K562 (cell line): ENCODE data around the gene CRYBB1. TPM values are rescaled to one million over a fixed set of nuclear protein-coding genes. Genes with fewer than 3 reads are reported as not detected.

Experiments
- ATAC-seq: fragments of 200-7000 bp; cut with Tn5 transposase; 3 replicates; pipeline ENCODE4 v1.9.1; 2020; ENCODE audit warnings: moderate library complexity
- BruUV-seq: library from RNA; stranded (reverse); fragments of 400-500 nt; replicated peaks from 2 replicates; lab custom pipeline; 2021; lab: Mats Ljungman, UMichigan
- CTCF ChIA-PET: fragments of 300-600 bp; formaldehyde crosslinking; extraction: SDS; loops from one replicate; lab custom pipeline; 2021; ENCODE audit warnings: low intra/inter-chr PET ratio; lab: Yijun Ruan, JAX
- POLR2A ChIA-PET: fragments of 300-600, 350-650 bp; sonication (Branson Sonifier 250); formaldehyde crosslinking; extraction: SDS; loops from one replicate; lab custom pipeline; 2021; ENCODE audit warnings: antibody characterized with exemption, inconsistent platforms; lab: Yijun Ruan, JAX
- DNase-seq, 4 experiments: peaks; one replicate each; pipeline versions ENCODE4 v3.0.0 to v3.0.0-alpha.2; 2011 to 2018; ENCODE audit warnings: low spot score in 3 of 4, mixed read lengths in 3 of 4; ENCODE audit errors: extremely low read depth in 1 of 4
- FAIRE-seq: peaks from 2 replicates; lab custom pipeline; 2011; peaks lifted over from hg19 to GRCh38; lab: Jason Lieb, UNC
- H2AFZ ChIP-seq: 2 replicates; pipeline ENCODE4 v1.6.0; 2011; ENCODE audit warnings: low read depth, low read length, control low read depth, inconsistent platforms
- H3K27ac ChIP-seq: fragments of 200-600 bp; 3 replicates; pipeline ENCODE4 v1.8.0; 2011; ENCODE audit warnings: low read depth, mild to moderate bottlenecking, control low read depth, inconsistent platforms, low read length, moderate library complexity, mixed read lengths; ENCODE audit errors: extremely low read depth
- H3K27me3 ChIP-seq, 2 experiments: fragments of 300-600 bp in 1 of 2; 2 replicates in 1 of 2; 3 replicates in 1 of 2; pipeline versions ENCODE4 v1.6.0 to v1.8.0; 2011; ENCODE audit warnings: inconsistent platforms in 2 of 2, low read length in 2 of 2, mild to moderate bottlenecking in 1 of 2, mixed read lengths in 1 of 2, moderate library complexity in 1 of 2; ENCODE audit not compliant: control insufficient read depth in 2 of 2, insufficient read depth in 2 of 2
- H3K36me3 ChIP-seq: fragments of 300-600 bp; 3 replicates; pipeline ENCODE4 v1.8.0; 2011; ENCODE audit warnings: mild to moderate bottlenecking, low read length, inconsistent platforms; ENCODE audit not compliant: control insufficient read depth, insufficient read depth
- H3K4me1 ChIP-seq, 2 experiments: fragments of 200-600 bp in 1 of 2; replicated peaks in 1 of 2; 2 replicates in 1 of 2; 3 replicates in 1 of 2; pipeline versions ENCODE4 v1.5.1 to v1.8.0; 2011; ENCODE audit warnings: inconsistent platforms in 2 of 2, low read length in 2 of 2, mild to moderate bottlenecking in 1 of 2, mixed read lengths in 1 of 2, moderate library complexity in 1 of 2; ENCODE audit not compliant: control insufficient read depth in 2 of 2, insufficient read depth in 2 of 2
- H3K4me2 ChIP-seq: 2 replicates; pipeline ENCODE4 v1.6.1; 2011; ENCODE audit warnings: low read length, control low read depth, inconsistent platforms, mixed read lengths; ENCODE audit not compliant: insufficient read depth
- H3K4me3 ChIP-seq: fragments of 200-600 bp; sonication (generic), shearing (Covaris generic); 2 replicates; pipeline ENCODE4 v1.5.1; 2016; ENCODE audit warnings: control low read depth, inconsistent platforms
- H3K79me2 ChIP-seq: fragments of 200-600 bp; 3 replicates; pipeline ENCODE4 v1.8.0; 2011; ENCODE audit warnings: low read length, inconsistent platforms; ENCODE audit not compliant: control insufficient read depth, insufficient read depth
- H3K9ac ChIP-seq, 2 experiments: 2 replicates each; pipeline versions ENCODE4 v1.6.0 to v1.6.1; 2011; ENCODE audit warnings: low read depth in 2 of 2, low read length in 2 of 2, control low read depth in 1 of 2, inconsistent platforms in 1 of 2, mild to moderate bottlenecking in 1 of 2, mixed read lengths in 1 of 2; ENCODE audit not compliant: insufficient read depth in 1 of 2
- H3K9me1 ChIP-seq: one replicate; pipeline ENCODE4 v1.6.0; 2011; ENCODE audit warnings: inconsistent platforms, mild to moderate bottlenecking, low read length, moderate library complexity; ENCODE audit not compliant: control insufficient read depth, insufficient read depth
- H3K9me3 ChIP-seq: replicated peaks from 2 replicates; pipeline ENCODE4 v1.5.1; 2011; ENCODE audit warnings: low read depth, low read length, inconsistent platforms; ENCODE audit not compliant: control insufficient read depth, insufficient read depth
- H4K20me1 ChIP-seq: replicated peaks from 2 replicates; pipeline ENCODE4 v1.6.1; 2011; ENCODE audit warnings: low read length, inconsistent platforms, mixed read lengths; ENCODE audit not compliant: control insufficient read depth, insufficient read depth
- ADNP ChIP-seq: fragments of 200-800 bp; sonication (Bioruptor generic); IDR thresholded peaks from 2 replicates; pipeline ENCODE4 v1.6.1; 2016; ENCODE audit warnings: missing genetic modification characterization, missing compliant biosample characterization
- ARID1B ChIP-seq: fragments of 450-650 bp; IDR thresholded peaks from 2 replicates; pipeline ENCODE4 v1.6.1; 2016; ENCODE audit warnings: antibody characterized with exemption, mild to moderate bottlenecking, inconsistent platforms
- BCOR ChIP-seq: fragments of 450-650 bp; IDR thresholded peaks from 2 replicates; pipeline ENCODE4 v1.6.1; 2016
- CBFA2T2 ChIP-seq: fragments of 450-650 bp; conservative IDR thresholded peaks from 2 replicates; pipeline ENCODE4 v1.6.1; 2017; ENCODE audit warnings: mild to moderate bottlenecking
- CBFA2T3 ChIP-seq: fragments of 450-650 bp; IDR thresholded peaks from 2 replicates; pipeline ENCODE4 v1.6.1; 2017
- CREM ChIP-seq: IDR thresholded peaks from 2 replicates; pipeline ENCODE4 v1.6.1; 2014; ENCODE audit warnings: antibody characterized with exemption, low read depth
- EZH2 ChIP-seq: IDR thresholded peaks from 2 replicates; pipeline ENCODE4 v1.6.1; 2012; ENCODE audit warnings: low read depth, mild to moderate bottlenecking, inconsistent platforms, low read length, borderline replicate concordance
- HOXB6 ChIP-seq: fragments of 250-450 bp; sonication (Bioruptor Pico); IDR thresholded peaks from 2 replicates; pipeline ENCODE4 v1.5.1; 2022; ENCODE audit warnings: mild to moderate bottlenecking, borderline replicate concordance
- KLF13 ChIP-seq: fragments of 450-650 bp; IDR thresholded peaks from 2 replicates; pipeline ENCODE4 v1.6.1; 2016; ENCODE audit warnings: missing genetic modification characterization, low read depth, mild to moderate bottlenecking, missing compliant biosample characterization, moderate library complexity, borderline replicate concordance
- MECOM ChIP-seq: fragments of 250-450 bp; sonication (Bioruptor Pico); IDR thresholded peaks from 2 replicates; pipeline ENCODE4 v1.8.0; 2022; ENCODE audit warnings: inconsistent platforms
- MIER1 ChIP-seq: fragments of 450-650 bp; IDR thresholded peaks from 2 replicates; pipeline ENCODE4 v1.6.1; 2016; ENCODE audit warnings: antibody characterized with exemption, mild to moderate bottlenecking, low read depth
- MYBL2 ChIP-seq, 2 experiments: fragments of 450-650 bp in 1 of 2; sonication (generic) in 1 of 2; formaldehyde crosslinking in 1 of 2; IDR thresholded peaks; 2 replicates each; pipeline versions ENCODE4 v1.6.1 to v1.8.1; 2017 to 2022; ENCODE audit warnings: borderline replicate concordance in 1 of 2, inconsistent platforms in 1 of 2, low read depth in 1 of 2, mild to moderate bottlenecking in 1 of 2, missing genetic modification reagents in 1 of 2, moderate library complexity in 1 of 2
- PML ChIP-seq: IDR thresholded peaks from 2 replicates; pipeline ENCODE4 v1.6.1; 2012; ENCODE audit warnings: low read length, inconsistent platforms
- SLC30A9 ChIP-seq: fragments of 250-450 bp; sonication (Bioruptor Pico); IDR thresholded peaks from 2 replicates; pipeline ENCODE4 v1.8.0; 2022; ENCODE audit warnings: mild to moderate bottlenecking, moderate library complexity
- TAF7 ChIP-seq: fragments of 450-650 bp; IDR thresholded peaks from 2 replicates; pipeline ENCODE4 v1.6.1; 2016; ENCODE audit warnings: missing genetic modification characterization, missing compliant biosample characterization
- ZNF282 ChIP-seq: sonication (generic); formaldehyde crosslinking; IDR thresholded peaks from 2 replicates; pipeline ENCODE4 v1.8.1; 2023; ENCODE audit warnings: missing genetic modification reagents
- ZNF57 ChIP-seq: fragments of 450-650 bp; formaldehyde crosslinking; IDR thresholded peaks from 2 replicates; pipeline ENCODE4 v1.4.0; 2020; ENCODE audit warnings: mild to moderate bottlenecking, moderate library complexity
- ZNF655 ChIP-seq: fragments of 250-450 bp; sonication (Bioruptor Pico); IDR thresholded peaks from 2 replicates; pipeline ENCODE4 v1.5.0; 2021
- WGBS: fragments of 100-300 bp; shearing (Covaris generic); methylation state at CpG from one replicate; pipeline ENCODE4 v1.1.6; 2016; ENCODE audit warnings: low coverage, mixed read lengths; ENCODE audit not compliant: insufficient coverage; ENCODE audit errors: missing lambda C conversion rate; 5-methylcytosine and 5-hydroxymethylcytosine counted together
- in situ Hi-C: fragments of 300-500 bp; cut with MboI; formaldehyde crosslinking; loops from 4 replicates; pipeline ENCODE4 v1.15.0; 2018; ENCODE audit warnings: inconsistent platforms, mixed read lengths
- intact Hi-C: fragments of 100-400 bp; cut with micrococcal nuclease; formaldehyde crosslinking; loops from 2 replicates; pipeline ENCODE4 v1.14.2; 2022
- polyA plus RNA-seq, 8 experiments: library from polyadenylated mRNA; depleted of rRNA in 4 of 8; stranded (reverse) in 5 of 8; unstranded in 3 of 8; fragments of >200 nt; fragmentation: Nextera tagmentation in 2 of 8; fragmentation: Illumina TruSeq in 1 of 8; extraction: Ambion mirVana in 2 of 8; extraction: Trizol in 1 of 8; gene quantifications; 2 replicates each; pipeline versions ENCODE4 v1.2.1 to v1.2.3, GENCODE V29; 2011 to 2014; ENCODE audit warnings: inconsistent platforms in 1 of 8, missing spikeins in 1 of 8
- total RNA-seq, 7 experiments: library from RNA; depleted of rRNA in 6 of 7; stranded (reverse); fragments of >200 nt in 6 of 7; fragmentation: Illumina TruSeq in 2 of 7; extraction: Trizol in 2 of 7; gene quantifications; 2 replicates each; pipeline versions ENCODE4 v1.2.1 to v1.2.3, GENCODE V29; 2011 to 2021; ENCODE audit warnings: low replicate concordance in 1 of 7

CRYBB1 gene
- total and polyA plus RNA-seq, 9 of the 15 experiments (the other 6 are each of a cell fraction or from before 2014, with no cell fraction given): 0.16 to 0.45 (median 0.33) TPM; not detected in 2

- no TSS peak for BruUV-seq
- in situ Hi-C loops: no loop called here
- H3K79me2 ChIP-seq: no peaks in the 10 kb centered on the region
- no peaks in the 10 kb centered on the region for H3K27me3 ChIP-seq
- no peaks in the 10 kb centered on the region for H3K36me3 ChIP-seq
- H3K9me3 ChIP-seq: no peaks in the 10 kb centered on the region
- H3K4me3 ChIP-seq: no peak overlapping the region
- H3K27ac ChIP-seq: no peak overlapping the region
- FAIRE-seq: no peak
- DNase-seq: peak in 2 of 4 experiments; percentile 27 to 29
- POLR2A ChIA-PET: interaction anchor here (0.6 to 0.9 kb wide), 2 partner anchors 20 to 1889 kb away, joined by 3 read pairs; no protein-coding TSS in a partner anchor
- 6% methylated on average over 4 of the region's 4 CpGs for WGBS
- TF ChIP-seq CBFA2T2 (no peak), CBFA2T3 (peak; percentile 24; the same call in 1 of the 2 replicates), CREM (peak; percentile 47; the same call in 1 of the 2 replicates), MECOM (CRISPR knock-in tag) (no peak), ZNF282 (CRISPR knock-in tag) (no peak), ARID1B (0 out of 2 replicates have a peak, but pooled peaks have one; percentile 28), TAF7 (no peak)
- peaks cover 4 to 8% of the 10 kb centered on the region in 2 experiments; a peak in 3 of 5 replicates for H3K4me1 ChIP-seq
- intact Hi-C loops: no loop called here
- peak overlapping the region in 1 of 2 experiments; percentile 7; a peak in 1 of 4 replicates for H3K9ac ChIP-seq
- H2AFZ ChIP-seq: no peak overlapping the region
- H3K9me1 ChIP-seq: no peaks in the 10 kb centered on the region
- ATAC-seq: no peak
- no peak overlapping the region for H3K4me2 ChIP-seq
- CTCF ChIA-PET: no interaction called here
- no peaks in the 10 kb centered on the region for H4K20me1 ChIP-seq
Observed at GRCh38 chr22:26597026-26597425, 20.8 kb downstream of the CRYBB1 start.

- Histone ChIP-seq H3K4me3 (no peak overlapping the region), H3K4me2 (no peak overlapping the region), H3K79me2 (peaks cover 14% of the 10 kb centered on the region), H3K4me1 (peaks cover 10 to 12% of the 10 kb centered on the region in 2 experiments; a peak in 4 of 5 replicates), H3K9ac (no peak overlapping the region), H3K27me3 (no peaks in the 10 kb centered on the region), H3K36me3 (peaks cover 4% of the 10 kb centered on the region; the same call in 1 of the 3 replicates), H3K27ac (no peak overlapping the region), H3K9me1 (no peaks in the 10 kb centered on the region), H4K20me1 (no peaks in the 10 kb centered on the region), H3K9me3 (no peaks in the 10 kb centered on the region), H2AFZ (no peak overlapping the region; the same call in 1 of the 2 replicates)
- POLR2A ChIA-PET: no interaction called here
- CTCF ChIA-PET: no interaction called here
- DNase-seq (no peak), FAIRE-seq (no peak), ATAC-seq (no peak)
- WGBS: 21% methylated on average over 1 of the region's 1 CpG
- in situ Hi-C loops (no loop called here), intact Hi-C loops (no loop called here)
- BruUV-seq: no TSS peak
- TF ChIP-seq MYBL2 (IDR thresholded peaks at IDR 0.05; ENCODE audit: low read depth) (no peak), MYBL2 (CRISPR knock-in tag; IDR thresholded peaks at IDR 0.05; ENCODE audit: borderline replicate concordance) (no peak), PML (no peak), HOXB6 (CRISPR knock-in tag) (no peak), KLF13 (tag) (no peak), SLC30A9 (no peak), MIER1 (no peak), BCOR (peak; percentile 54; the same call in 1 of the 2 replicates), ZNF655 (CRISPR knock-in tag) (no peak), ZNF57 (CRISPR knock-in tag) (no peak), EZH2 (no peak), ADNP (tag) (0 out of 2 replicates have a peak, but pooled peaks have one; percentile 28)
Observed at GRCh38 chr22:26593763-26594162, 24.1 kb downstream of the CRYBB1 start.
